ENCODE data around the gene ARPIN. TPM values are rescaled to one million over a fixed set of nuclear protein-coding genes. Genes with fewer than 3 reads are reported as not detected.

ARPIN gene
- total and polyA plus RNA-seq, 10 of the 15 experiments (the other 5 are each of a cell fraction or from before 2014, with no cell fraction given) = 0.02 to 0.04 TPM; not detected in 8

DNA sequence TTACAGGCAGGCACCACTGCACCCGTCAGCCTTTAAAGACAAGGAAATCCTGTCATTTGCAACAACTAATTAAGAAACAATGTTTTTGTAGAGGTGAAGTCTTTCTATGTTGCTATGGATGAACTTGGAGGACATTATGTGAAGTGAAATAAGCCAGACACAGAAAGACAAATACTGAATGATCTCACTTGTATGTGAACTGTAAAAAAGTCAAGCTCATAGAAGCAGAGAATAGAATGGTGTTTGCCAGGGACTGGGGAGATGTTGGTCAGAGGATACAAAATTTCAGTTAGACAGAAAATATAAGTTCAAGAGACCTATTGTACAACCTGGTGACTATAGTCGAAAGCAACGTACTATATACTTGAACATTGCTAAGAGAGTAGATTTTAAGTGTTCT lies 27.2 kb upstream of the ARPIN start:
- in situ Hi-C loops (cut with MboI) = no loop called here
- ChIA-PET RAD21 (ENCODE audit: unreplicated experiment) (interaction anchor here (1.0 kb wide), 1 partner anchor 65 kb away, joined by 3 read pairs; no protein-coding TSS in a partner anchor), POLR2A (no interaction called here), SMC1A (ENCODE audit: uncharacterized antibody, unreplicated experiment) (interaction anchor here (1.4 kb wide), 1 partner anchor 17 kb away, joined by 3 read pairs; no protein-coding TSS in a partner anchor), CTCF (no interaction called here)
- Histone ChIP-seq H3K27ac (ENCODE audit: control insufficient read depth, insufficient read depth) (no peak overlapping the region), H3K36me3 (ENCODE audit: control insufficient read depth in 2 of 2, insufficient read depth in 2 of 2, low read length in 1 of 2) (no peaks in the 10 kb centered on the region), H3K4me3 (no peak overlapping the region), H2AFZ (ENCODE audit: control insufficient read depth, low read depth, low read length) (no peak overlapping the region), H4K20me1 (ENCODE audit: control insufficient read depth, insufficient read depth) (no peaks in the 10 kb centered on the region), H3K4me1 (ENCODE audit: control insufficient read depth, insufficient read depth, low read length) (no peaks in the 10 kb centered on the region), H3K9me3 (replicated peaks; ENCODE audit: control insufficient read depth, insufficient read depth, low read length) (no peaks in the 10 kb centered on the region; the same call in 2 of the 3 replicates), H3K27me3 (replicated peaks in 1 of 2; ENCODE audit: control insufficient read depth in 2 of 2, insufficient read depth in 2 of 2, low read length in 1 of 2) (no peaks in the 10 kb centered on the region), H3K9ac (ENCODE audit: control insufficient read depth, insufficient read depth, low read length) (no peak overlapping the region), H3K4me2 (ENCODE audit: control insufficient read depth, insufficient read depth) (no peak overlapping the region), H3K79me2 (ENCODE audit: control insufficient read depth, insufficient read depth, low read length) (no peaks in the 10 kb centered on the region)
- no TSS peak for BruUV-seq (replicated peaks)
- no peak for FAIRE-seq
- intact Hi-C loops (cut with micrococcal nuclease; ENCODE audit: unreplicated experiment) = no loop called here
- ATAC-seq = no peak
- whole genome bisulfite sequencing (ENCODE audit: insufficient coverage, insufficient replicate concordance, low lambda C conversion rate, missing lambda C conversion rate) = 28% methylated on average over 3 of the region's 3 CpGs
- DNase-seq (ENCODE audit: low read depth, low spot score) = no peak
- TF ChIP-seq MYB (IDR thresholded peaks at IDR 0.05; ENCODE audit: borderline replicate concordance, low read depth, low read length) (no peak), EP300 (IDR thresholded peaks at IDR 0.05; ENCODE audit: borderline replicate concordance in 1 of 2, control insufficient read depth in 1 of 2, low read depth in 2 of 2, low read length in 2 of 2) (no peak), FOS (IDR thresholded peaks at IDR 0.05; ENCODE audit: borderline replicate concordance, extremely low read depth, insufficient read length) (no peak), EZH2 (IDR thresholded peaks at IDR 0.05; ENCODE audit: borderline replicate concordance, control insufficient read depth, low read depth, low read length) (no peak), MEF2B (IDR thresholded peaks at IDR 0.05; ENCODE audit: partially characterized antibody, poor library complexity, severe bottlenecking) (no peak), CBX3 (IDR thresholded peaks at IDR 0.05; ENCODE audit: borderline replicate concordance, low read depth) (no peak), MXI1 (IDR thresholded peaks at IDR 0.05; ENCODE audit: low read depth, low read length) (no peak), FOXM1 (IDR thresholded peaks at IDR 0.05; ENCODE audit: low read depth, low read length) (no peak), SMC3 (IDR thresholded peaks at IDR 0.05; ENCODE audit: borderline replicate concordance, low read length) (no peak), SMARCA5 (IDR thresholded peaks at IDR 0.05) (no peak), NR2F1 (conservative IDR thresholded peaks at IDR 0.05) (no peak), RAD21 (IDR thresholded peaks at IDR 0.05; ENCODE audit: insufficient read depth, low read depth, low read length) (no peak), RELA (IDR thresholded peaks at IDR 0.05; ENCODE audit: borderline replicate concordance, partially characterized antibody) (no peak)
- TF ChIP-seq, protein P1, sequence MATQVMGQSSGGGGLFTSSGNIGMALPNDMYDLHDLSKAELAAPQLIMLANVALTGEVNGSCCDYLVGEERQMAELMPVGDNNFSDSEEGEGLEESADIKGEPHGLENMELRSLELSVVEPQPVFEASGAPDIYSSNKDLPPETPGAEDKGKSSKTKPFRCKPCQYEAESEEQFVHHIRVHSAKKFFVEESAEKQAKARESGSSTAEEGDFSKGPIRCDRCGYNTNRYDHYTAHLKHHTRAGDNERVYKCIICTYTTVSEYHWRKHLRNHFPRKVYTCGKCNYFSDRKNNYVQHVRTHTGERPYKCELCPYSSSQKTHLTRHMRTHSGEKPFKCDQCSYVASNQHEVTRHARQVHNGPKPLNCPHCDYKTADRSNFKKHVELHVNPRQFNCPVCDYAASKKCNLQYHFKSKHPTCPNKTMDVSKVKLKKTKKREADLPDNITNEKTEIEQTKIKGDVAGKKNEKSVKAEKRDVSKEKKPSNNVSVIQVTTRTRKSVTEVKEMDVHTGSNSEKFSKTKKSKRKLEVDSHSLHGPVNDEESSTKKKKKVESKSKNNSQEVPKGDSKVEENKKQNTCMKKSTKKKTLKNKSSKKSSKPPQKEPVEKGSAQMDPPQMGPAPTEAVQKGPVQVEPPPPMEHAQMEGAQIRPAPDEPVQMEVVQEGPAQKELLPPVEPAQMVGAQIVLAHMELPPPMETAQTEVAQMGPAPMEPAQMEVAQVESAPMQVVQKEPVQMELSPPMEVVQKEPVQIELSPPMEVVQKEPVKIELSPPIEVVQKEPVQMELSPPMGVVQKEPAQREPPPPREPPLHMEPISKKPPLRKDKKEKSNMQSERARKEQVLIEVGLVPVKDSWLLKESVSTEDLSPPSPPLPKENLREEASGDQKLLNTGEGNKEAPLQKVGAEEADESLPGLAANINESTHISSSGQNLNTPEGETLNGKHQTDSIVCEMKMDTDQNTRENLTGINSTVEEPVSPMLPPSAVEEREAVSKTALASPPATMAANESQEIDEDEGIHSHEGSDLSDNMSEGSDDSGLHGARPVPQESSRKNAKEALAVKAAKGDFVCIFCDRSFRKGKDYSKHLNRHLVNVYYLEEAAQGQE (IDR thresholded peaks at IDR 0.05; ENCODE audit: low read depth, low read length) = no peak
- TF ChIP-seq, protein P2, sequence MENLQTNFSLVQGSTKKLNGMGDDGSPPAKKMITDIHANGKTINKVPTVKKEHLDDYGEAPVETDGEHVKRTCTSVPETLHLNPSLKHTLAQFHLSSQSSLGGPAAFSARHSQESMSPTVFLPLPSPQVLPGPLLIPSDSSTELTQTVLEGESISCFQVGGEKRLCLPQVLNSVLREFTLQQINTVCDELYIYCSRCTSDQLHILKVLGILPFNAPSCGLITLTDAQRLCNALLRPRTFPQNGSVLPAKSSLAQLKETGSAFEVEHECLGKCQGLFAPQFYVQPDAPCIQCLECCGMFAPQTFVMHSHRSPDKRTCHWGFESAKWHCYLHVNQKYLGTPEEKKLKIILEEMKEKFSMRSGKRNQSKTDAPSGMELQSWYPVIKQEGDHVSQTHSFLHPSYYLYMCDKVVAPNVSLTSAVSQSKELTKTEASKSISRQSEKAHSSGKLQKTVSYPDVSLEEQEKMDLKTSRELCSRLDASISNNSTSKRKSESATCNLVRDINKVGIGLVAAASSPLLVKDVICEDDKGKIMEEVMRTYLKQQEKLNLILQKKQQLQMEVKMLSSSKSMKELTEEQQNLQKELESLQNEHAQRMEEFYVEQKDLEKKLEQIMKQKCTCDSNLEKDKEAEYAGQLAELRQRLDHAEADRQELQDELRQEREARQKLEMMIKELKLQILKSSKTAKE (IDR thresholded peaks at IDR 0.05; ENCODE audit: low read depth, poor library complexity, severe bottlenecking) = no peak
- TF ChIP-seq, protein P3, sequence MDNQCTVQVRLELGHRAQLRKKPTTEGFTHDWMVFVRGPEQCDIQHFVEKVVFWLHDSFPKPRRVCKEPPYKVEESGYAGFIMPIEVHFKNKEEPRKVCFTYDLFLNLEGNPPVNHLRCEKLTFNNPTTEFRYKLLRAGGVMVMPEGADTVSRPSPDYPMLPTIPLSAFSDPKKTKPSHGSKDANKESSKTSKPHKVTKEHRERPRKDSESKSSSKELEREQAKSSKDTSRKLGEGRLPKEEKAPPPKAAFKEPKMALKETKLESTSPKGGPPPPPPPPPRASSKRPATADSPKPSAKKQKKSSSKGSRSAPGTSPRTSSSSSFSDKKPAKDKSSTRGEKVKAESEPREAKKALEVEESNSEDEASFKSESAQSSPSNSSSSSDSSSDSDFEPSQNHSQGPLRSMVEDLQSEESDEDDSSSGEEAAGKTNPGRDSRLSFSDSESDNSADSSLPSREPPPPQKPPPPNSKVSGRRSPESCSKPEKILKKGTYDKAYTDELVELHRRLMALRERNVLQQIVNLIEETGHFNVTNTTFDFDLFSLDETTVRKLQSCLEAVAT (IDR thresholded peaks at IDR 0.05) = no peak
